Astrocyte (in vitro differentiated cells and primary cell): ENCODE data around the gene TENT4A. TPM values are rescaled to one million over a fixed set of nuclear protein-coding genes. Genes with fewer than 3 reads are reported as not detected.

ENCODE experiments used
- DNase-seq: peaks from one replicate; pipeline ENCODE4 v3.0.0-alpha.2; 2010; ENCODE audit warnings: low read depth
- FAIRE-seq: peaks from 2 replicates; lab custom pipeline; 2011; peaks lifted over from hg19 to GRCh38; lab: Jason Lieb, UNC
- H2AFZ ChIP-seq: 2 replicates; pipeline ENCODE4 v1.6.0; 2012; ENCODE audit warnings: low read depth, low read length, inconsistent platforms
- H3K27ac ChIP-seq: 2 replicates; pipeline ENCODE4 v1.5.1; 2011; ENCODE audit warnings: low read depth, low read length, inconsistent platforms
- H3K27me3 ChIP-seq: 2 replicates; pipeline ENCODE4 v1.6.0; 2011; ENCODE audit warnings: low read length, inconsistent platforms; ENCODE audit not compliant: insufficient read depth
- H3K36me3 ChIP-seq: 2 replicates; pipeline ENCODE4 v1.5.1; 2011; ENCODE audit warnings: low read length, inconsistent platforms; ENCODE audit not compliant: insufficient read depth
- H3K4me1 ChIP-seq: 2 replicates; pipeline ENCODE4 v1.5.1; 2011; ENCODE audit warnings: low read length, inconsistent platforms; ENCODE audit not compliant: insufficient read depth
- H3K4me2 ChIP-seq: 2 replicates; pipeline ENCODE4 v1.6.0; 2012; ENCODE audit warnings: low read length, inconsistent platforms
- H3K4me3 ChIP-seq: 2 replicates; pipeline ENCODE4 v1.5.1; 2011; ENCODE audit warnings: low read depth, mild to moderate bottlenecking, low read length, inconsistent platforms; ENCODE audit not compliant: insufficient read depth
- H3K79me2 ChIP-seq: 2 replicates; pipeline ENCODE4 v1.6.0; 2012; ENCODE audit warnings: mild to moderate bottlenecking, low read length, inconsistent platforms; ENCODE audit not compliant: insufficient read depth
- H3K9ac ChIP-seq: 2 replicates; pipeline ENCODE4 v1.6.0; 2012; ENCODE audit warnings: mild to moderate bottlenecking, low read length, inconsistent platforms
- H3K9me3 ChIP-seq: 2 replicates; pipeline ENCODE4 v1.5.1; 2012; ENCODE audit warnings: low read depth, mild to moderate bottlenecking, low read length, inconsistent platforms; ENCODE audit not compliant: insufficient read depth
- H4K20me1 ChIP-seq: 2 replicates; pipeline ENCODE4 v1.6.0; 2012; ENCODE audit warnings: low read length, inconsistent platforms; ENCODE audit not compliant: insufficient read depth
- H3K27ac Mint-ChIP-seq: one replicate; pipeline ENCODE4 v1.8.0; 2021; ENCODE audit warnings: mild to moderate bottlenecking, mixed read lengths; ENCODE audit not compliant: unreplicated experiment
- H3K27me3 Mint-ChIP-seq: one replicate; pipeline ENCODE4 v1.8.0; 2021; ENCODE audit warnings: low read depth, mixed read lengths; ENCODE audit not compliant: unreplicated experiment
- H3K36me3 Mint-ChIP-seq: one replicate; pipeline ENCODE4 v1.8.0; 2021; ENCODE audit warnings: low read depth, mixed read lengths; ENCODE audit not compliant: unreplicated experiment
- H3K4me1 Mint-ChIP-seq: one replicate; pipeline ENCODE4 v1.8.0; 2021; ENCODE audit warnings: low read depth, mixed read lengths; ENCODE audit not compliant: unreplicated experiment
- H3K4me3 Mint-ChIP-seq: one replicate; pipeline ENCODE4 v1.8.0; 2021; ENCODE audit warnings: mild to moderate bottlenecking, moderate library complexity, mixed read lengths; ENCODE audit not compliant: unreplicated experiment
- H3K9me3 Mint-ChIP-seq: one replicate; pipeline ENCODE4 v1.8.0; 2021; ENCODE audit warnings: mild to moderate bottlenecking, mixed read lengths; ENCODE audit not compliant: unreplicated experiment
- EZH2 ChIP-seq: IDR thresholded peaks from 2 replicates; pipeline ENCODE4 v1.6.1; 2012; ENCODE audit warnings: mild to moderate bottlenecking, low read length, inconsistent platforms; ENCODE audit not compliant: insufficient read depth
- total RNA-seq: library from RNA; stranded (reverse); gene quantifications from 2 replicates; pipeline ENCODE4 v1.2.1, GENCODE V29; 2021
- TF ChIP-seq, protein P1 (sequence below): IDR thresholded peaks from 2 replicates; pipeline ENCODE4 v1.5.1; 2011; ENCODE audit warnings: low read depth, mild to moderate bottlenecking, inconsistent platforms, low read length, moderate library complexity; ENCODE audit not compliant: insufficient read depth

Gene TENT4A
- total RNA-seq, 1 donor from 2014 or later = 18.8 TPM

DNA sequence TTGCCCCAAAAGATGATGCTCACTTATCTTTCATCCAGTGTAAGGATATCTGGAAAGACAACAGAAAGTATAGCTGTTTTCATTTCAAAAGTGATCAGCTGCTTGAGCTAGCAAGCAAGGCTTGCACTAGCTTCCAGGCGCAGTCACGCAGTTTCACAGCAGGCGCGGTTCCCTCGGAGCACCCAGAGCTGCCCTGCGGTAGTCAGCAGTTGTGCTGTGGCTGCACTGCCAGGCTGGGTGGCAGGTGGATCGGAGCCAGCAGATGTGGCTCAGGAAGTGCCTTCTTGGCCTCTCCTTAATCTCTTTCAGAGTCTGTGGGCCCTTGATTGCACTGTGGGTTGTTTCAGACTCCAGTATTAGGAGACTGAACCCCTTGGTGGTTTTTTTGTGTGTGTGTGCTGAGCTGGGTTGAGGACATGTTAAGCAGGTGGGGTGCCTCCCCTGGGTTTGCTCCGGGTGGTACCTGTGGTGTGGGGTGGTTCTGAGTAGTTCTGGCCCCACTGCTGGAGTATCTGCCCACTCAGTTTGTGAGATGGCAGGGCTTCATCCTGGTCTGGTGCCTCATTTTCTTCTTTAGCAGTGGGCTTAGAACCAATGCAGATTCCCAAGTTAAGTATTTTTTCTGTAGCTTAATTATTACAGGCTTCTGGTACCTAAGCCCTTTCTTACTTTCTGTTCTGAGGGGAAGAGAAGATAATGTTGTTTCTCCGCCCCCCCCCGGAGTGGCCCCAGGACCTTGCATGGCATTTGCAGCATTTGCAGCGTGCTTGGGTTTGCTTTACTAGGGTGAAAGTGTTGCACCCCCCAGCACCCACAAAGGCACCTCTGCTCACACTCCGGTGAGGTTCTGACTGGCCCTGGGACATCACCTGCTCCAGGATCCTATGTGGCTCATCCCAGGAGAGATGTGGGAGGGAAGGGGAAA is 16.4 kb downstream of the TENT4A start:
- Histone ChIP-seq H4K20me1 (peaks cover 89% of the 10 kb centered on the region), H3K4me3 (no peak overlapping the region), H3K4me1 (peaks cover 37% of the 10 kb centered on the region), H2AFZ (no peak overlapping the region), H3K36me3 (no peaks in the 10 kb centered on the region), H3K27ac (no peak overlapping the region), H3K4me2 (no peak overlapping the region), H3K9me3 (no peaks in the 10 kb centered on the region), H3K79me2 (peaks cover 91% of the 10 kb centered on the region), H3K9ac (no peak overlapping the region), H3K27me3 (no peaks in the 10 kb centered on the region)
- Mint-ChIP-seq H3K9me3 (no peaks in the 10 kb centered on the region), H3K4me1 (peaks cover 74% of the 10 kb centered on the region), H3K36me3 (peaks cover 8% of the 10 kb centered on the region), H3K4me3 (no peak overlapping the region), H3K27me3 (no peaks in the 10 kb centered on the region), H3K27ac (no peak overlapping the region)
- DNase-seq (no peak), FAIRE-seq (no peak)
- TF ChIP-seq, protein P1, sequence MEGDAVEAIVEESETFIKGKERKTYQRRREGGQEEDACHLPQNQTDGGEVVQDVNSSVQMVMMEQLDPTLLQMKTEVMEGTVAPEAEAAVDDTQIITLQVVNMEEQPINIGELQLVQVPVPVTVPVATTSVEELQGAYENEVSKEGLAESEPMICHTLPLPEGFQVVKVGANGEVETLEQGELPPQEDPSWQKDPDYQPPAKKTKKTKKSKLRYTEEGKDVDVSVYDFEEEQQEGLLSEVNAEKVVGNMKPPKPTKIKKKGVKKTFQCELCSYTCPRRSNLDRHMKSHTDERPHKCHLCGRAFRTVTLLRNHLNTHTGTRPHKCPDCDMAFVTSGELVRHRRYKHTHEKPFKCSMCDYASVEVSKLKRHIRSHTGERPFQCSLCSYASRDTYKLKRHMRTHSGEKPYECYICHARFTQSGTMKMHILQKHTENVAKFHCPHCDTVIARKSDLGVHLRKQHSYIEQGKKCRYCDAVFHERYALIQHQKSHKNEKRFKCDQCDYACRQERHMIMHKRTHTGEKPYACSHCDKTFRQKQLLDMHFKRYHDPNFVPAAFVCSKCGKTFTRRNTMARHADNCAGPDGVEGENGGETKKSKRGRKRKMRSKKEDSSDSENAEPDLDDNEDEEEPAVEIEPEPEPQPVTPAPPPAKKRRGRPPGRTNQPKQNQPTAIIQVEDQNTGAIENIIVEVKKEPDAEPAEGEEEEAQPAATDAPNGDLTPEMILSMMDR = no peak
- TF ChIP-seq EZH2 = no peak

DNA sequence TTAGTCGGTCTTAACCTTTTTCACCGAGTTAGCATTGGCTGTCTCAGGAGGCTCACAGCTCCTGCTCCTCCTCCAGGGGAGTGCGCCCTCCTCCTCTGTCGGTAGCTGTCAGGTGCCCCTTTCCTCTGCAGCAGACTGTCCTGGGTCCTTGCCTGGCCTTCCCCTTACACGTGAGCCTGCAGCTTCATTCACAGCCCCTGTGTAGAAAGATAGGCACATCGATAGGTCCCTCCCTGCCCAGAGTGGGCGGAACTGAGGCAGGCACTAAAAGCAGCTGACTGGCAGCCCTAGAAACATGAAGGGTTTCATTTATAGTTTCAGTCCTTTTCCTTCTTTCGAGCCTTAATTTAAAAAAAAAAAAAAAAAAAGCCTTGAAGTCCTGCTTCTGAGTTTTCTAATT is 17.2 kb downstream of the TENT4A start:
- H3K79me2 ChIP-seq = peaks cover 93% of the 10 kb centered on the region
- no peaks in the 10 kb centered on the region for H3K36me3 ChIP-seq
- peaks cover 39% of the 10 kb centered on the region for H3K4me1 ChIP-seq
- no peak for FAIRE-seq
- Mint-ChIP-seq H3K36me3 (peaks cover 7% of the 10 kb centered on the region), H3K4me1 (peaks cover 73% of the 10 kb centered on the region), H3K27ac (no peak overlapping the region), H3K9me3 (no peaks in the 10 kb centered on the region), H3K27me3 (no peaks in the 10 kb centered on the region), H3K4me3 (no peak overlapping the region)
- TF ChIP-seq, protein P1 = no peak
- no peak for TF ChIP-seq EZH2
- no peak overlapping the region for H3K4me2 ChIP-seq
- H3K4me3 ChIP-seq = no peak overlapping the region
- no peak overlapping the region for H2AFZ ChIP-seq
- no peaks in the 10 kb centered on the region for H3K9me3 ChIP-seq
- no peak overlapping the region for H3K27ac ChIP-seq
- DNase-seq = no peak
- no peak overlapping the region for H3K9ac ChIP-seq
- peaks cover 91% of the 10 kb centered on the region for H4K20me1 ChIP-seq
- H3K27me3 ChIP-seq = no peaks in the 10 kb centered on the region

DNA sequence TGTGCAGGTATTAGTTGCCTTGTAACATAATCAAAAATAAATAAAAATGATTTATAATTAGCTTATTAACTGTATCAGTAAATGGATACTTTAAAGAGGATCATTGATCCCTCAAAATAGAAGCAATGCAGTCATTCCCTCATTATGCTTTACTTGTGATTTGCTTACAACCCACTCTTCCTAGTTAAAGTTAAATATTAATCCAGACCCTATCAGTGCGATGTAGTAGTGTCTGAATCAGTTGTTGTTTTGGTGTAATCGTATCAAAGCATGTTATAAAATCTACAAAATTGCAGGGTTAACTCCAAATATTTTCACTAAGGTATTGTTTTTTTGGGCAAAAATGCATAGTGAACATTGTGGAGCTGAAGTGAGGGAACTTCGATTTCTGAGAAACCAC is 17.6 kb downstream of the TENT4A start:
- Mint-ChIP-seq H3K4me3 (peak overlapping the region; percentile 52), H3K27ac (no peak overlapping the region)
- H3K4me1 ChIP-seq = peaks cover 39% of the 10 kb centered on the region

More for the DNA sequence above, 17.6 kb downstream of the TENT4A start:
- Histone ChIP-seq H3K79me2 (peaks cover 93% of the 10 kb centered on the region), H3K9me3 (no peaks in the 10 kb centered on the region), H4K20me1 (peaks cover 90% of the 10 kb centered on the region), H3K36me3 (no peaks in the 10 kb centered on the region), H3K27me3 (no peaks in the 10 kb centered on the region), H3K27ac (no peak overlapping the region), H3K4me3 (no peak overlapping the region), H3K4me2 (no peak overlapping the region), H2AFZ (no peak overlapping the region), H3K9ac (no peak overlapping the region)
- no peaks in the 10 kb centered on the region for H3K27me3 Mint-ChIP-seq
- TF ChIP-seq, protein P1 = no peak
- TF ChIP-seq EZH2 = no peak
- FAIRE-seq = no peak
- H3K4me1 Mint-ChIP-seq = peaks cover 69% of the 10 kb centered on the region
- H3K9me3 Mint-ChIP-seq = no peaks in the 10 kb centered on the region
- H3K36me3 Mint-ChIP-seq = peaks cover 5% of the 10 kb centered on the region
- DNase-seq = no peak
